SH-SY5Y (cell line): ENCODE data around the gene AMER2.

Source experiments
- GATA2 ChIP-seq: IDR thresholded peaks from 2 replicates; pipeline ENCODE4 v1.6.1; 2011; ENCODE audit warnings: mild to moderate bottlenecking, low read depth, low read length
- GATA3 ChIP-seq: IDR thresholded peaks from 2 replicates; pipeline ENCODE4 v1.6.1; 2011; ENCODE audit warnings: low read depth, mild to moderate bottlenecking, low read length, moderate library complexity

- no peak for TF ChIP-seq GATA3
- no peak for TF ChIP-seq GATA2
Observed at GRCh38 chr13:25175026-25175425, 2.9 kb upstream of the AMER2 start.
